K562 (cell line): ENCODE measurements around the gene SOS2. TPM values are rescaled to one million over a fixed set of nuclear protein-coding genes. Genes with fewer than 3 reads are reported as not detected.
"Not testable (repeated sequence)": the region's sequence is repeated elsewhere in the genome, so short reads cannot be mapped to it uniquely, and the experiment has no call there.

ENCODE experiments used
- ATAC-seq: fragments of 200-7000 bp; cut with Tn5 transposase; 3 replicates; pipeline ENCODE4 v1.9.1; 2020; ENCODE audit warnings: moderate library complexity
- BruUV-seq: library from RNA; stranded (reverse); fragments of 400-500 nt; replicated peaks from 2 replicates; lab custom pipeline; 2021; lab: Mats Ljungman, UMichigan
- CTCF ChIA-PET: fragments of 300-600 bp; formaldehyde crosslinking; extraction: SDS; loops from one replicate; lab custom pipeline; 2021; ENCODE audit warnings: low intra/inter-chr PET ratio; lab: Yijun Ruan, JAX
- POLR2A ChIA-PET: fragments of 300-600, 350-650 bp; sonication (Branson Sonifier 250); formaldehyde crosslinking; extraction: SDS; loops from one replicate; lab custom pipeline; 2021; ENCODE audit warnings: antibody characterized with exemption, inconsistent platforms; lab: Yijun Ruan, JAX
- DNase-seq, 4 experiments: peaks; one replicate each; pipeline versions ENCODE4 v3.0.0 to v3.0.0-alpha.2; 2011 to 2018; ENCODE audit warnings: low spot score in 3 of 4, mixed read lengths in 3 of 4; ENCODE audit errors: extremely low read depth in 1 of 4
- FAIRE-seq: peaks from 2 replicates; lab custom pipeline; 2011; peaks lifted over from hg19 to GRCh38; lab: Jason Lieb, UNC
- H2AFZ ChIP-seq: 2 replicates; pipeline ENCODE4 v1.6.0; 2011; ENCODE audit warnings: low read depth, low read length, control low read depth, inconsistent platforms
- H3K27ac ChIP-seq: fragments of 200-600 bp; 3 replicates; pipeline ENCODE4 v1.8.0; 2011; ENCODE audit warnings: low read depth, mild to moderate bottlenecking, control low read depth, inconsistent platforms, low read length, moderate library complexity, mixed read lengths; ENCODE audit errors: extremely low read depth
- H3K27me3 ChIP-seq, 2 experiments: fragments of 300-600 bp in 1 of 2; 2 replicates in 1 of 2; 3 replicates in 1 of 2; pipeline versions ENCODE4 v1.6.0 to v1.8.0; 2011; ENCODE audit warnings: inconsistent platforms in 2 of 2, low read length in 2 of 2, mild to moderate bottlenecking in 1 of 2, mixed read lengths in 1 of 2, moderate library complexity in 1 of 2; ENCODE audit not compliant: control insufficient read depth in 2 of 2, insufficient read depth in 2 of 2
- H3K36me3 ChIP-seq: fragments of 300-600 bp; 3 replicates; pipeline ENCODE4 v1.8.0; 2011; ENCODE audit warnings: mild to moderate bottlenecking, low read length, inconsistent platforms; ENCODE audit not compliant: control insufficient read depth, insufficient read depth
- H3K4me1 ChIP-seq, 2 experiments: fragments of 200-600 bp in 1 of 2; replicated peaks in 1 of 2; 2 replicates in 1 of 2; 3 replicates in 1 of 2; pipeline versions ENCODE4 v1.5.1 to v1.8.0; 2011; ENCODE audit warnings: inconsistent platforms in 2 of 2, low read length in 2 of 2, mild to moderate bottlenecking in 1 of 2, mixed read lengths in 1 of 2, moderate library complexity in 1 of 2; ENCODE audit not compliant: control insufficient read depth in 2 of 2, insufficient read depth in 2 of 2
- H3K4me2 ChIP-seq: 2 replicates; pipeline ENCODE4 v1.6.1; 2011; ENCODE audit warnings: low read length, control low read depth, inconsistent platforms, mixed read lengths; ENCODE audit not compliant: insufficient read depth
- H3K4me3 ChIP-seq: fragments of 200-600 bp; sonication (generic), shearing (Covaris generic); 2 replicates; pipeline ENCODE4 v1.5.1; 2016; ENCODE audit warnings: control low read depth, inconsistent platforms
- H3K79me2 ChIP-seq: fragments of 200-600 bp; 3 replicates; pipeline ENCODE4 v1.8.0; 2011; ENCODE audit warnings: low read length, inconsistent platforms; ENCODE audit not compliant: control insufficient read depth, insufficient read depth
- H3K9ac ChIP-seq, 2 experiments: 2 replicates each; pipeline versions ENCODE4 v1.6.0 to v1.6.1; 2011; ENCODE audit warnings: low read depth in 2 of 2, low read length in 2 of 2, control low read depth in 1 of 2, inconsistent platforms in 1 of 2, mild to moderate bottlenecking in 1 of 2, mixed read lengths in 1 of 2; ENCODE audit not compliant: insufficient read depth in 1 of 2
- H3K9me1 ChIP-seq: one replicate; pipeline ENCODE4 v1.6.0; 2011; ENCODE audit warnings: inconsistent platforms, mild to moderate bottlenecking, low read length, moderate library complexity; ENCODE audit not compliant: control insufficient read depth, insufficient read depth
- H3K9me3 ChIP-seq: replicated peaks from 2 replicates; pipeline ENCODE4 v1.5.1; 2011; ENCODE audit warnings: low read depth, low read length, inconsistent platforms; ENCODE audit not compliant: control insufficient read depth, insufficient read depth
- H4K20me1 ChIP-seq: replicated peaks from 2 replicates; pipeline ENCODE4 v1.6.1; 2011; ENCODE audit warnings: low read length, inconsistent platforms, mixed read lengths; ENCODE audit not compliant: control insufficient read depth, insufficient read depth
- WGBS: fragments of 100-300 bp; shearing (Covaris generic); methylation state at CpG from one replicate; pipeline ENCODE4 v1.1.6; 2016; ENCODE audit warnings: low coverage, mixed read lengths; ENCODE audit not compliant: insufficient coverage; ENCODE audit errors: missing lambda C conversion rate; 5-methylcytosine and 5-hydroxymethylcytosine counted together
- in situ Hi-C: fragments of 300-500 bp; cut with MboI; formaldehyde crosslinking; loops from 4 replicates; pipeline ENCODE4 v1.15.0; 2018; ENCODE audit warnings: inconsistent platforms, mixed read lengths
- intact Hi-C: fragments of 100-400 bp; cut with micrococcal nuclease; formaldehyde crosslinking; loops from 2 replicates; pipeline ENCODE4 v1.14.2; 2022
- polyA plus RNA-seq, 8 experiments: library from polyadenylated mRNA; depleted of rRNA in 4 of 8; stranded (reverse) in 5 of 8; unstranded in 3 of 8; fragments of >200 nt; fragmentation: Nextera tagmentation in 2 of 8; fragmentation: Illumina TruSeq in 1 of 8; extraction: Ambion mirVana in 2 of 8; extraction: Trizol in 1 of 8; gene quantifications; 2 replicates each; pipeline versions ENCODE4 v1.2.1 to v1.2.3, GENCODE V29; 2011 to 2014; ENCODE audit warnings: inconsistent platforms in 1 of 8, missing spikeins in 1 of 8
- total RNA-seq, 7 experiments: library from RNA; depleted of rRNA in 6 of 7; stranded (reverse); fragments of >200 nt in 6 of 7; fragmentation: Illumina TruSeq in 2 of 7; extraction: Trizol in 2 of 7; gene quantifications; 2 replicates each; pipeline versions ENCODE4 v1.2.1 to v1.2.3, GENCODE V29; 2011 to 2021; ENCODE audit warnings: low replicate concordance in 1 of 7

Gene SOS2
- total and polyA plus RNA-seq, 9 of the 15 experiments (the other 6 are each of a cell fraction or from before 2014, with no cell fraction given) = 2.2 to 13.1 (median 10.5) TPM

GRCh38 chr14:50079103-50079502, 152.3 kb downstream of the SOS2 start:
- H3K9me3 ChIP-seq, H3K27ac ChIP-seq, ATAC-seq, H3K79me2 ChIP-seq, POLR2A ChIA-PET, H3K9me1 ChIP-seq, FAIRE-seq, H4K20me1 ChIP-seq, H3K4me1 ChIP-seq, intact Hi-C loops, H3K27me3 ChIP-seq, H3K36me3 ChIP-seq, H3K9ac ChIP-seq, CTCF ChIA-PET, H2AFZ ChIP-seq, H3K4me3 ChIP-seq, in situ Hi-C loops, H3K4me2 ChIP-seq, DNase-seq, BruUV-seq: not testable (repeated sequence)
- WGBS = 67% methylated on average over 1 of the region's 1 CpG

GRCh38 chr14:50073663-50074062, 157.7 kb downstream of the SOS2 start:
- H4K20me1 ChIP-seq, CTCF ChIA-PET, H3K9me1 ChIP-seq, H3K4me2 ChIP-seq, ATAC-seq, H3K4me1 ChIP-seq, H3K9me3 ChIP-seq, H3K27me3 ChIP-seq, H3K36me3 ChIP-seq, FAIRE-seq, H3K4me3 ChIP-seq, H3K27ac ChIP-seq, in situ Hi-C loops, H3K79me2 ChIP-seq, H2AFZ ChIP-seq, BruUV-seq, DNase-seq, H3K9ac ChIP-seq, intact Hi-C loops: not testable (repeated sequence)
- POLR2A ChIA-PET = interaction anchor here (0.6 kb wide), 1 partner anchor 325 kb away, joined by 3 read pairs; no protein-coding TSS in a partner anchor
- 95% methylated on average over 8 of the region's 32 CpGs for WGBS
